GM21526 (cell line): ENCODE results near the gene DMD.

Experiments
- ATAC-seq: cut with Tn5 transposase; IDR thresholded peaks from one replicate; pipeline ENCODE4 v1.9.1; 2021; ENCODE audit warnings: moderate library complexity; ENCODE audit not compliant: unreplicated experiment, low FRiP score

Gene DMD

DNA sequence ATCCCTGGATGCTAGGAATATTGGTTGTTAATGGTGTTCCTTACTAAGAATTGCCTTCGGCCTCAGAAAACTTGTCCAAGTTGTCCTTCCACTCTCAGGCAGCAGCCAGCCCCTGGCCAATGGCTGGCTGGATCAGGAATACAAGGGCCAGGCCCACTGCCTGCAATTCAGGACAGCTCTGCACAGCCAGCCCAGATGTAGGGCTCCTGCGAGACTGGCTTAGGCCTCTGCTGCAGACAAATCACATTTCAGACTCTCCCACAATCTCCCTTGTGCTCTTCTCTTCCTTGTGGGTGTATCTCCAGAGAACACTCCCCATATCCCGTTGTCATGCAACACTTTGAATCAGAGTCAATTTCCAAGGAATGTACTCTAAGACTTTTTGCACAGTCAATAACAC, 1391.9 kb downstream of the DMD start:
- ATAC-seq, result no peak

DNA sequence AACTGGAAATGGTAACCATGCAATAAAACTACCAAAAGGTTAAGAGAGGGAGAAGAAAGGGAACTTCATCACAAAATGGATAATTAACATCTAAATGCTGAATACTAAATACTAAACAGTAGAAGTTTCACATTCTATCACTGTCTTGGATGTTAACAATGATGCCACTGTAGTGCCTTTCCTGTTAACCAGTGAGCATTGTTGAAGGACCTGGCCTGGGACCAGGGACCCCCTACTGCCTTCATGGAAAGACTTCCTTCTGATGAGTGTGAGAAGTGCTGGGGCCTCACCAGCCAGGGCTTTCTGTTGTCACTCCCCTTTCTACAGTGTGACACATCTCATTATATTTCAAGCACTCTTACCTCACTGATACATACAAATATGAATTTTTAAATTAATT, 1400.2 kb downstream of the DMD start:
- no peak for ATAC-seq

DNA sequence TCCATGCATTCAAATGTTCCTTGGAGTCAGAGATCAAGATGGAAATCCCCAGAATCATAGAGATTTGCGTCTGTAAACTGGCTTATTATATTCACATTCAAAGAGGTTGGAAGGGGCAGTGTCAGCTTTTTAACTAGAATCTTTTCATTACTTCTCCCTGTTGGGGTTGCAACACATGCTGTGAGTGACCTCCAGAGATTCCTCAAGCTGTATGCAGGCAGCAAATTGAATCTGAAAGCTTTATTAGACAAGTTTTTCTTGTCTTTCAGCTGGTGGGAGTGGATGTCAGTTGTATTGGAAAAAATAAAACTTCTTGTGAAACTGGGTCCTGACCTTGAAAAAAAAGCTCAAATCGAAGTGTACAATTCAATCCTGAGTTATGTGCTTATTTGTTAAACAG, 1403.0 kb downstream of the DMD start:
- ATAC-seq, result no peak

DNA sequence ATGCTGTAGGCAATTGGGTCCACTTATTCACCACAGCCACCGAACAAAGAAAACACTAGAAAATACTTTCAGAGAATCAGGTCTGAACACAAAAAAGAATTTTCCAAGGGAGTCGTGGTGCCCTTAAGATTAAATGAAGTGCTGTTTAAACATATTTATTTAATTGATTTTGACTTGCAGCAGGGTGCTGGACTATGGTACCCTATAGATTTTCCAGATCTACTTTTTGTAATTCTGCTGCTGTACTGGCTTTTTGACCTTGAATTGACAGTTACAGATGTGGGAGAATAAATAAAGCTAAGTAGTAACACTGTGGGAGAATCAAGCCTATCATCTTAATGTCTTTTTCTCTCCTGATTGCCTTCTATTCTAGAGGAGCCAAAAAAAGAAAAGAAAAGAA, 1404.2 kb downstream of the DMD start:
- no peak for ATAC-seq

- no peak for ATAC-seq
Measured at GRCh38 chrX:31805781-31806180, 1405.6 kb downstream of the DMD start.

- ATAC-seq, result no peak
Measured at GRCh38 chrX:31800219-31800618, 1411.1 kb downstream of the DMD start.

DNA sequence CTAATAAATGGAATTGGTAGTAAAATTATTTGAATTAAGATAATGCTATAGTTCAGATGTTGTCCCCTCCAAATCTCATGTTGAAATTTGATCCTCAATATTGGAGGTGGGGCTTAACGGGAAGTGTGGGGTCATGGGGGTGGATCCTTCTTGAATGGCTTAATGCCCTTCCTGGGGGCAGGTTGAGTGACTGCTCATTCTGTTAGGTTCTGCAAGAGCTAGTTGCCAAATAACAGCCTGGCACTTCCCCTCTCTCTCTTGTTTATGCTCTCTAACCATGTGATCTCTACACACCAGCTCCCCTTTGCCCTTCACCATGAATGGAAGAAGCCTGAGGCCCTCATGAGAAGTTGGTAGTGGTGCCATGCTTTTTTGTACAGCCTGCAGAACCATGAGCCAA, 1414.7 kb downstream of the DMD start:
- no peak for ATAC-seq

DNA sequence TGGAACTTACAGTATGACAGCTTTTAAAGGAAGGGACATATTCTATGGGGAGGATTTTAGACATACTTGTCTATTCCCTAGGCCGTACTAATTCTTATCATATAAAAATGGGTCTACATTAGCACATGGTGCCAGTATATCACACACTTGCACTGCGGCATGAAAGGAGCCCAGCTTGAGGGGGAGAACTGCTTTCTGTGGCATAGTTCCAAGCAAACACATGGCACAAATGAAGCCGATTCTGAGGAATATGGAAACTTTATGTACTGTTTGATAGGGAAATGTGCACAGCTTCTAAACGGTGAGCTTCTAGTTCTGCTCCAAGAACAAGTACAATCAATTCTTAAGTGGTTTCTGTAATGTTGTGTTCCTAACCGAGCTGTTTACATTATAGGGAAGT, 1463.9 kb downstream of the DMD start:
- no peak for ATAC-seq

GRCh38 chrX:31743004-31743403, 1468.3 kb downstream of the DMD start:
- no peak for ATAC-seq

- no peak for ATAC-seq
Measured at GRCh38 chrX:31717474-31717873, 1493.9 kb downstream of the DMD start.

DNA sequence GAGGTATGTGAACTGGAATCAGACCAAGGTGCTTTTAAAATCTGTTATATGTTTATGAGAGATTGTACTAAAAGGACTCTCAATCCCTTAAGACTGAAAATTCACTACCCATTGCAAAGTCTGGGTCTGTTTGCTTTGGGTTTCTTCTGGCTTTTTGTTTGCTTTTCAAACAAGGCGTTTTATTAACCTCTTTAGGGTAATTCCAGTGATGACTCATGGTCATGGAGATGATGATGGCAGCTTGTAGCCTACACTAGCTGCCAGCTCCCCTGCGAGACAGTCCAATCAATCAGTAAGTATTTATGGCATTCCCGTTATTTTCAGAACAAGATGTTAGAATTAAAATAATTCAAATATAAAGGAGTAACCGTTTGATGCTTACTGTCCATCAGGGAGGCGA, 1495.7 kb downstream of the DMD start:
- no peak for ATAC-seq

- ATAC-seq, result no peak
Measured at GRCh38 chrX:31714797-31715196, 1496.6 kb downstream of the DMD start.

- no peak for ATAC-seq
Measured at GRCh38 chrX:31713120-31713519, 1498.2 kb downstream of the DMD start.

GRCh38 chrX:31711166-31711565, 1500.2 kb downstream of the DMD start:
- no peak for ATAC-seq

- ATAC-seq, result no peak
Measured at GRCh38 chrX:31708116-31708515, 1503.2 kb downstream of the DMD start.

DNA sequence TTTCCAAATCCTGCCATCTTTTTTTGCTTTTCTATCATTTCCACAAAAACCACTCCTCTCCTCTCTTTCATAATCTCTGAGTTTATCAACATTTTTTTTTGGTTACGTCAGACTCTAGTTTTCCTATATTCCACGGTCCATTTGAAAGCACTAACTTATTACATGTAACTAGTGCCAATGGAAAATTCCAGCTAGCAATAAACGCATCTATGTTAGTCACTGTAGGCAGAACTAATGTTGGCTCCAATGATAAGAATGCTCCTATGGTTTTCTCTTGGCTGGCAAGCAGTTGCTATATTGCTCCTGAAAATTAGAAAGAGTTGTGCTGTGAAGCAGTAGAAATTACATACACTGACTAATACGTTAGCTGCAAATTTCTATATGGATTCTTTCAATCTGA, 1504.9 kb downstream of the DMD start:
- ATAC-seq, result no peak

DNA sequence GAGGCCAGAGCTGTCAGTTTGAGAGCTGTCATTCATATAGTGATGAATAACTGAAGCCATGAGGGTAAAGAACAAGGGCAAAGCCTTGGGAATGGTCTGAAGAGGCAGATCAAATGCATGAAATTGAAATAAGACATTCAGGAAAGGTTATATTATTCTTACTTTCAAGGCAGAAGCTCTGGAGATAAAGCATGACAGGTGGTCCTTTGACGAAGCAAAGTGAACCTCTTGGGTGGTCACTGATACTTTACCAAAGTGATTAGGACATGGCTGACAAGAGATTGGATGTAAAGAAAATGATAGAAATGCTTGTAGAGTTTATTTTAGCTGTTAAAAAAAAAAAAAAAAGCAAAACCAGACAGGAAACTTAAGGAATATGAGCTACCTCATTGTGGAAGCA, 1505.5 kb downstream of the DMD start:
- ATAC-seq, result no peak

DNA sequence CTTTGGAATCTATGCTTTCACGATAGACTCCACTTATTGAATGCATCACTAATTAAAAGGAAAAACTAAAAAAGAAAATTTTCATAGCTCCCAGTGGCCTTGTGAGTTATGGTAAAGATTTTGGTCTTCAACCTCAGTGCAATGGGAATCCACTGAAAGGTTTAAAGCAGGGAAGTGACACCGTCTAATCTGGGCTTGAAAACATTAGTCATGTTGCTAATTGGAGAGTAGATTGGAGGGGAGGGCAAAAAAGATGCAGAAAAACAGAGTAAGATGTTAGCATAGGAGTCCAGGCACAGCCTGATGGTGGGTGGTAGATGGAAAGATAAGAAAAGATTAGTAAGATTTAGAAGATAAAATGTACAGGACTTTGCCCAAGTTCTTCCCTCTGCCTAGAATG, 1506.4 kb downstream of the DMD start:
- ATAC-seq, result no peak

- ATAC-seq, result no peak
Measured at GRCh38 chrX:31702222-31702621, 1509.1 kb downstream of the DMD start.

GRCh38 chrX:31697294-31697916, 1513.9 kb downstream of the DMD start:
- ATAC-seq, result no peak

GRCh38 chrX:31679861-31680260, 1531.5 kb downstream of the DMD start:
- ATAC-seq, result no peak

GRCh38 chrX:31670245-31670644, 1541.1 kb downstream of the DMD start:
- no peak for ATAC-seq

GRCh38 chrX:31665454-31665853, 1545.9 kb downstream of the DMD start:
- no peak for ATAC-seq
